GM21528 (cell line): ENCODE results near the gene FNBP1L.

ENCODE experiments used
- ATAC-seq: cut with Tn5 transposase; IDR thresholded peaks from one replicate; pipeline ENCODE4 v1.9.1; 2021; ENCODE audit warnings: mild to moderate bottlenecking, moderate library complexity; ENCODE audit not compliant: unreplicated experiment, low FRiP score

The FNBP1L gene

DNA sequence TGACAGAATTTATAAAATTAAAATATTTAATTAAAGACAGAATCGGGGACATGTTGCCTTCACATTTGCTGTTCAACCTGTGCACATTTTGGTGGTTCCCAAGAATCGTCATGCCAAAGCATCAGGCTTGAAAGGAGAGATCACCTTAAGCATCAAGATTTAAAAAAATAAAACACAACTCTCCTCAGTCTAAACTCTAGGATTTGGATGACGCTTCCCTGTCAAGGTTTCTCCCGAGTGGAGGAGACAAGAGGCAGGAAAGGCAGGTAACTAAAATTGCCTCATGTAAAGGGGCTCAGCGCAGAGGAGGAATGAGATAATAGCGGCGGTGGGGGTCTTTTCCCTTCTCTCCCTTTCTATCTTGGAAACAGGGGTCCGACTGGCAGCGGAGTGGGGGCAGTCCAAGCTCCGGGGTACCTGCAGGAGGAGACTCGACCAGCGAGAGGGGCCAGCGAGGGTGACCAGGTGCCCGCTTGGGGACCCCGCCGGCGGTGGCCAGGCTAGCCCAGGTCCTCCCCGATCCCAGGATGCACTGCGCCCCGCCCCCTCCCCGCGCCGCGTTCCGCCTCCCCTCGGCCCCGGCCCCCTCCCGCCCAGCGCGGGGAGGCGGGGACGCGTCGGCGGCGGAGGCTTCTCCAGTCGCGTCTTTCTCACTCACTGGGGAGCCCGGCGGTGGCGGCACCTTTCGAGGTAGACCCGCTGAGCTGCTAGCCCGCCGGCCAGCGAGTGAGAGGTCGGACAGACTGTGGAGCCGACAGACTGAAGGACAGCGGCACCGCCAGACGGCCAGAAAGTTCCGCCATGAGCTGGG, at the start of gene FNBP1L:
FNBP1L (plus strand) TSS at position 638 of the 811 bp plus-strand sequence; CDS start at position 802, 164 bp downstream.
- no peak for ATAC-seq

DNA sequence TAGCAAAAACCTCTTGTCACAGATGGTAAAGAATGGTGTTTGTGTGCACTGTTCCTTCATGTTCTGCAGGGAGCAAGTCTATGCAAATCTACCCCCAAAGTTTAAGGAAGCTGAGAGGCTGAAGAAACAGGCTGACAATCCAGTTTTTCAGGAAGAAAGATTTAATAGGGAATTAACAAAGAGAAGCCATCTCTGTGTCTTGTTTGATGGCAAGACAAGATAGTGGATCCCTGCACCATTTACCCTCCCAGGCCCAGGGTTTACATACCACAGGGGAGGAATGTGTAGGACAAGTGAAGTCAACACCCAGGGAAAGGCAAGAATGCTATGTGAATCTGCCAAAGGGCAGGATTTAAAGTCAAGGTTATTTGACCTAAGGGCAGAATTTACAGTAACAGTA, 48.1 kb upstream of the FNBP1L start:
- ATAC-seq, result no peak

DNA sequence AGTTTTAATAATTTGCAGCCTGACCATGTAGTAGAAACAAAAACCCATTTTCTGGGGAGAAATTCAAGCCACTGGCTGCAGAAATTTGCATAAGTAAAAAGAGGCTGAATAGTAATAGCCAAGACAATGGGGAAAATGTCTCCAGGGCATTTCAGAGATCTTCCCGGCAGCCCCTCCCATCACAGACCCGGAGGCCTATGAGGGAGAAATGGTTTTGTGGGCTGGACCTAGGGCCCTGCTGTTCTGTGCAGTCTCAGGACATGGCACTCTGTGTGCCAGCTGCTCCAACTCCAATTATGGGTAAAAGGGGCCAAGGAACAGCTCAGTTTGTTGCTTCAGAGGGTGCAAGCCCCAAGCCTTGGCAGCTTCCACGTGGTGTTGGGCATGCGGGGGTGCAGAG, 39.7 kb upstream of the FNBP1L start:
- ATAC-seq, result no peak

DNA sequence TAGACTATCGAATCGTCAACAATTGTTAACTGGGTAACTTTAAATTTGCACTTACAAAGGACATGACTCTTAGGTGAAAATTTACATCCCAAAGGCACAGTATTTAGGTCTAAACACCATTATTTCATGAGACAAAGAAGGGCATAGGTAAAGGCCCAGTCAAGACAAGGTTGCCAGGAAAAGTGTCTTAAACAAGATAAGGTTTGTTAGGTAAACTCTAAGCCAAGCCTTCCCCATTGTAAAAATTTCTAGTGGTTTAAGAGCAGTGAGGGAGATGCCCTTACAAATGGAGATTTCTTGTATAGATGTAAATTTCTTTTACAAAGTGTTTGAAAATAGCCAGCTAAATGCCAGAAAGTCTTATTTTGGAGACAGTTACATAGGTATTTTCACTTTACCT, 36.9 kb upstream of the FNBP1L start:
- ATAC-seq, result no peak

DNA sequence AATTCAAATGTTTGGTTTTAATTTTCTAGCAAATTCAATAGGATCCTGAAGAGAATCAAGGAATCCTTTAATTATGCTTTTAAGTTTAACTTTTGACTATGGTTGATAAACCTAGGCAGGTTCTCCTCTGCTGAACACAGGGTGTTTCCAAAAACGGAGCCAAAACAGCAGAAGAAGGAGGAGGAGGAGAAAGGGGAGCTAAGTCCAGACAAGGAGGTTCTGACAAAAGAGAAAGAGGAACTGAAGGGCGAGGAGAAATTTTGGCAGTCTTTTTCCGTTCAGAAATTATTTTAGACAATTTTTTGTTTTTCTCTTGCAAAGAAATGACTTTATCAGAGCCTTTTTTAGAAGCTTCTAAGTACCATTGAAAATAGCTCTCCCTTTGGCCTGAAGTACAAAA, 33.2 kb upstream of the FNBP1L start:
- no peak for ATAC-seq

DNA sequence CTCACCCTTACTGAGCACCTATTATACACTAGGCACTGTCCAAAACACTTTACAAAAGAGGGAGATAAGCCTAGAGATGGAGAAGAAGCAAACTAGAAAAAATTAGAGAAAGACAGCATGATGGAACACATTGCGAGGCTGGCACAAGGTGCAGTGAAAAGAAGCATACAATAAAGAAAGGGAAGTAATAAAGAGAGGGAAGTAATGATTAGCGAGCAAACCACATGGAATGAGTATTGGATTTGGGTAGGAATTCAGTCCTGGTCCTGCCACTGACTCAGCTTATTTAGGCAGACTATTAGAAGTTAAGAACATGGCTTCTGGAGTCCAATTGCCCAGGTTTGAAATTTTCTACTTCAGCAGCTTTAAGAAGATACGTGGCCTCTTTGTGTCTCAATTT, 32.6 kb upstream of the FNBP1L start:
- no peak for ATAC-seq

DNA sequence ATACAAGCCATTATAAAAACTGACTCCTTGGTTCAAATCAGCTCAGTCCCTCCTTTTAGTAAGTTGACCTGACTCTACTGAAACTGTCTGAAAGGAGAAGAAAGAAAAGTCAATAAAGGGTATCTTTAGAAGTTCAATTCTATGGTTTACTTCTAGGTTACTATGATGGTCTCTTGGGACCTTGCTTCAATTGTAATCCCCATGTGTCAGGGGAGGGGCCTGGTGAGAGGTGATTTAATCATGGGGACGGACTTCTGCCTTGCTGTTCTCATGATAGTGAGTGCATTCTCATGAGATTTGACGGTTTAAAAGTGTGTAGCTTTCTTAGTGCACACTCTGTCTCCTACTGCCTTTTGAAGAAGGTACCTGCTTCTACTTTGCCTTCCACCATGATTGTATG, 31.7 kb upstream of the FNBP1L start:
- no peak for ATAC-seq

DNA sequence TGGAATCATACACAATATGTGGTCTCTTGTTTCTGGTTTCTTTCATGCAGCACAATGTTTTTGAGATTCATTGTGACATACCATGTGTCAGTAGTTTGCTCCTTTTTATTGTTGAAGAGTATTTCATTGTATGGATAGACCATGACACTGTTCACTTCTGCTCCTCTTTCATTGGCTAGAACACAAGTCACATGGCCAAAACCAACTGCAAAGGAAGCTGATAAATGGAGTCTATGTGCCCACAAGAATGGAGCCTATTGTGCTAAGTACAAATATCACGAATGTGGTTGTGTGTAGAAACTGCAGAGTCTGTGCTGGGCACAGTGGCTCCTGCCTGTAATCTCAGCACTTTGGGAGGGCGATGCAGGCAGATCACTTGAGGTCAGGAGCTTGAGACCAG, 28.6 kb upstream of the FNBP1L start:
- no peak for ATAC-seq

DNA sequence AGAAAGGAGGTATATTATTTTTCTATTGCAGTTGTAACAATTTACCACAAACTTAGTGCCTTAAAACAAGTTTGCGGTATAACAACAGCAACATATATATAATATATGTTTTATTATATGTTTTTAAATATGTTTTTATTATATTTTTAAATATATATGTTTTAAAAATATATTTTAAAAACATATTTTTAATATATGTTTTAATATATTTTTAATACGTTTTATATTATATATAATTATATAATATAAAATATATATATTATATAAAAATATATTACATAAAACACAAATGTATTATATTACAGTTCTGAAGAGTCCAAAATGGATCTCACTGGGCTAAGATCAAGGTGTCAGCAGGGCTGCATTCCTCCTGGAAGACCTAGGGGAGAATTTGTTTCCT, 27.5 kb upstream of the FNBP1L start:
- ATAC-seq, result no peak

DNA sequence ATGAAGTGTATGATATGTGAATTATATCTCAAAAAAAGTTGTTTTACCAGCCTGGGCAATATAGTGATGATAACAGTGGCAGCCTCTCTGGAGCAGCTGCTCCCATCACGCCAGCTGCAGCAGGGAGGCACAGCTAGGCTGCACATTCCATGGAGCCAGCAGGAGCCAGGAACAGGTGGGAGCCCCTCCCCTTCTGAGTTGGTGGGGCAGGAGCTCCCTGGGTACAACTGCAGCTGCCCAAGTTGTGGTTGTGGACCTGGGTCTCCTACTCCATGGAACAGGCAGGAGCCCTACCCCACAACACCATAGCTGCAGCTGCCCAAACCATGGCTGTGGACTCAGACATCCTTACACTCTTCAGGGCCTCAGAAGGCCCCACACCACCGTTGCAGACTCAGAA, 21.7 kb upstream of the FNBP1L start:
- ATAC-seq, result no peak

DNA sequence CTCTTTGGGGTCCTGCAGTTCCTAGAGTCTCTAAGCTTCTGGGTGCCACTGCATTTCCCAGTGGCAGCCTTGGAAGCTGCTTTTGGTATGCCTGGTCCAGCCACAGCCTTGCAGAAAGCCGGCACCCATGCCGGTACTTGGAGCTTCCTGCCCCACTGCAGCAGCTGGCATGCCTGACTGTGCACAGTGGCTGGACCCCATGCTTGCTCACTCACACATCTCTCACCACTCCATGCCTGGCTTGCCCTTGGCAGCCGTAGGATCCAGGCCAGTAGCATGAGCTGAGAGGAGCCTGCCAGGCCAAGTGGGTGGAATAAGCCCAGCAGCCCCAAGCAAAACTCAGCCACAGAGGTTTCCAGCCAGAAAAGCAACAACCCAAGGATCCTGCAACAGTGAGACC, 20.3 kb upstream of the FNBP1L start:
- ATAC-seq, result no peak

DNA sequence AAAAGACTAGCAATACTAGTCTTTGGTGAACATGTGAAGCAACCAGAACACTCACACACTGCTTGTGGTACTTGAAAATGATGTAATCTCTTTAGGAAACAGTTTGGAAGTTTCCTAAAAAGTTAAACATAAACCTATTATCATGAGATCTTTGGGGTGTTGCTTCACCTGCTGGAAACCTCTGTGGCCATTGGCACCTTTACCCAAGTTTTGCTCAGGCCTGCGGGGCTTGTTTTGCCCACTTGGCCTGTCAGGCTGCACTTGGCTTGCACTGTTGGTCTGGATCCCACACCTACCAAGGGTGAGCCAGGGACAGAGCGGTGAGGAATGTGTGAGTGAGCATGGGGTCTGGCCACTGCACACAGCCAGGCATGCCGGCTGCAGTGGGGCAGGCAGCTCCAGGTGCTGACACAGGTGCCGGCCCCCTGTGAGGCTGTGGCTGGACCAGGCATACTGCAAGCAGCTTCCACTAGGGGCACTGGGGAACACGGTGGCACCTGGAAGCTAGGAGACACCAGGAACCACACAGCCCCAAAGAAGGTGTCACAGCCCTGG, 14.4 kb upstream of the FNBP1L start:
- no peak for ATAC-seq

DNA sequence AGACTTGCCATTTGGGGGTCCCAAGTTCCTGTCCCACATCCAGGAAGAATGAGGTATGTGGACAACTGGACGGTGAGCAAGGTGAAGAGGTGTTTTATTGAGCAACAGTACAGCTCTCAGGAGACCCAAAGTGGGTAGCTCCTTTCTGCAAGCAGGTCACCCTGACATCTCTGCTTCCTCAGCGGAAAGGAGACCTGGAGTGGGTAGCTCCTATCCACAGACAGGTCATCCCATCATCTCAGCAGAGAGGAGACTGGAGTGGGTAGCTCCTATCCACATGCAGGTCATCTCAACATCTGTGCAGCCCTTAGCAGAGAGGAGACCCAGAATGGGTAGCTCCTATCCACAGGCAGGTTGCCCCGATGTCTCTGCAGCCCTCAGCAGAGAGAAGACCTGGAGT, 13.8 kb upstream of the FNBP1L start:
- ATAC-seq, result no peak

DNA sequence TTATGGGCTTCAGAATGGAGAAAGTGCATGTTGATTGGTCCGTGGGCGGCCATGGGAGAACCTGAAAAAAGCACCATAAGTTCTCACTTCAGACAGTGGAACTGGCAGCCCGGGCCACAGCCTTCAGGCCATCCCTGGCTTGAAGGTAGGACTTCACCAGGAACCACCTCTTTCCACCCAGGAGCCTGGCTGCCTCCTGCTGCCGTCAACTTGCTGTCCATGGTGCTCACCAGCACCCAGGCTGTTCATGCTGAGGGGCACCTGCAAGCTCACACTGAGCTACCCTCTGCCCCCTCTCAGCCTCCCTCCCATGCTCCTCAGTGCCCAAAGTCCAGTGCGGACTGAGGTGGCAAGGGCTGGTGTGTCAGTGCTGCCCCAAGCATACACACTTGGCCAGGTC, 12.9 kb upstream of the FNBP1L start:
- ATAC-seq, result no peak

DNA sequence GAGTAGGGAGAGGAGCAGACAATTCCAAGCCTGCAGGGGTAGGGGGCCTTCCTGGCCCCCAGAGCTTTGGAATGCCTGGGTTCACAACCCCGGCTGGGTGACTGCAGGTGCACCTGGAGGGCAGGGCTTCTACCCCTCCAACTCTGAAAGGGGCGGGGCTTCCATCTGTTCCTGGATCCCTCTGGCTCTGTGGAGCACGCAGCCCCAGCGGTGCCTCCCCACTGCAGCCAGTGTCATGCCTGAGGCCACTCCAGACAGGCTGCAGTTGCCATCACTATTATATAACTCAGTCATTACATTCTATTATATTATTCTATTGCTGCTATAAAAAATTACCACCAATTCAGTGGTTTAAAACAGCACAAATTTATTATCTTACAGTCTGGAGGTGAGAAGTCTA, 12.5 kb upstream of the FNBP1L start:
- no peak for ATAC-seq

DNA sequence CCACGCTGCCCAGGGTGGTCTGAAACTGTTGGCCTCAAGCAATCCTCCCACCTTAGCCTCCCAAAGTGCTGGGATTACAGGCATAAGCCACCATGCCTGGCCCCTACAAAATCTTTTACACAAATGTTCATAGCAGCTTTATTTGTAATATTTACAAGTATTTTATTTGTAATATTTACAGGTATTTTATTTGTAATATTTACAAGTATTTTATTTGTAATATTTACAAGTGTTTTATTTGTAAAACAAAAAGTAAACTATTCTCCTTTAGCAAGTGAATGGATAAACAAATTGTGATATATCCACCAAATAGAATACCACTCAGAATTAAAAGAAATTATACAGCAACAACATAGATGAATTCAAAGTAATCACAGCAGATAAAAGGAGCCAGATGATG, 11.4 kb upstream of the FNBP1L start:
- ATAC-seq, result no peak

DNA sequence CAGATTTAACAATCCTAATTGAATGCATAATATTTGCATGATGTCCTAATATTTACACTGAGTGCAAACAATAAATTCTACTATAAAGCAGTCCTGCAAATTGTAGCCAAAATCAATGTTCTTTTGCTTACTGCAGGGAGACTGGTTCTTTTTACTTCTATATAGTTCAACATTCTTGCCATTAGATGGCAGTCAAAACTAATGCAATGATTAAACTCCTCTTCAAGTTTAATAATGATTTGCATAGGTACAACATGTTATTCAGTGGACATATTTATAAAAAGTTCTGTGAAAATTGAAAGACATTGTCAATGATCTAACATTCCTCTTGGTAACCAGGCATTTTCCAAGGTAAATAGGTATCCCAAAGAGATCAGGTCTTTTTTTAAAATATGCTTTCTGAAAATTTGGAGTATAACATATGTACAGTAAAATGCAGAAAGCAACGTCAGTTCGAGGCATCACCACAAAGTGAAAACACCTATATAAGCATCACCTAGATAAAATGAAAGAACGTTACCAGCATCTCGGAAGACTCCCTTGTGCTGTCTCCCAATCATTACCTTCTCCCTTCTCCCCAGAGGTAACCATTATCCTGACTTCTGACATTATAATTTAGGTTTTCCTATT, 9.8 kb upstream of the FNBP1L start:
- ATAC-seq, result no peak

DNA sequence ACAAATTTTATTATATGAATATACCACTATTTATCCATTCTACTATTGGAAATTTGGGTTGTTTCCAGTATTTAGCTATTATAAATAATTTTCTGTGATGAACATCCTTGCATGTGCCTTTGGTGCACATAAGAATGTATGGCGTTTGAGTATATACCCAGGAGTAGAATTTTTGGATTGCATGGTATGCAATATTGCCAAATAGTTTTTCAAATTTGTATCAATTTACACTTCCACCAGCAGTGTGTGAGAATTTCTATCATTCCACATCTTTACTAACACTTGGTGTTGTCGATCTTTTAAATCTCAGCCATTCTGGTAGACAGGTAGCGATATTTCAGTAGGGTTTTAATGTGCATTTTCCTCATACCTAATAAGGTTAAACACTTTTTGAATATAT, 9.2 kb upstream of the FNBP1L start:
- ATAC-seq, result no peak

DNA sequence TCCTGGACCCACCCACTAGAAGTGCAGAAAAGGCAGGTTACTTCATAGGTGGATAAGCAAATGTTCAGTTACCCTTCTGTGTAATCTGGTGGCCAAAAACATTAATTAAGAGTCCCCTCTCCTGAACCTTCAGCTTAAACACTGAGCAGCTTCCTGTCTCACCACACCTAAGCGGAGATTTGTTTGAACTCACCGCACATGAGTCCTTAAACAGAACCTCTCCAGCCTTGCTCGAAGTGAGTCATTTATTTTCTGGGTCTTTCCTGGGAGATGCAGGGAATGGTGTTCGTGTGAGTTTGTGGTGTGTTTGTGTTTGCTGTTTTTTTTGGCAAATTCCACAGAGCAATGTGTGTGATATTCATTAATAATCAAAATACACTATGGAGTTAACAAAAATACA, 7.6 kb upstream of the FNBP1L start:
- ATAC-seq, result no peak

DNA sequence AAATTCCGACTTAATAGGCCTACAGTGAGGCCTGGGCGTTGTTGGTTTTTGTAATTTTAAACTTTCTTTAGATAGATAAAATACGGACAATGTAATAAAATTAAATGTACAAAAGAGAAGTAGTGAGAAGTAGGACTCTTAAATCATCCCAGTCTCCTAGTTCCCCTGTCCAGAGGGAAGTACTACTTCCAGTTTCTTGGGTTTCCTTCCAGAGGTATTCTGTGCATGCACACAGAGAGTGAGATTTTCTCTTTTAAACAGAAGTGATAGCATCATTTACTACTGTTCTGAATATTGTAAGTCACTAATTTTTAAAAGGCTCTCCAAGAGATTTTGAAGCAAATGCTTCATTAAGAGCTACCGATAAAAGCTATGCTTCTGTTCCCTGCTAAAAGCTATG, 7.2 kb upstream of the FNBP1L start:
- ATAC-seq, result no peak

DNA sequence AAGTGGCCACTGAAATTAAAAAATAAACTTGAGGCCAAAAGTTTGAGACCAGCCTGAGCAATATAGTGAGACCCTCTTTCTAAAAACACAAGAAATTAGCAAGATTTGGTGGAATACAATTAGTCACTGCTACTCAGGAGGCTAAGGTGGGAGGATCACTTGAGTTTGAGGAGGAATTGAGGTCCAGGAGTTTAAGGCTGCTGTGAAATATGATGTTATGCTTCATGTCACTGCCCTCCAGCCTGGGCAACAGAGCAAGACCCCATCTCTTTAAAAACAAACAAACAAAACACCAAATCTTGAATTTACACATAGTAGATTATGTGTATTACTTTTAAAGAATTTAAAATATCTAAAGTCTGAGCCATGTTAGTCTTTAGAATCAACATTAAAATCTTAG, 6.3 kb upstream of the FNBP1L start:
- no peak for ATAC-seq
